LoVo (cell line): ENCODE results near the gene ZBTB4.
"Not testable (repeated sequence)": the region's sequence is repeated elsewhere in the genome, so short reads cannot be mapped to it uniquely, and the experiment has no call there.

Experiments used
- DNase-seq: peaks from one replicate; pipeline ENCODE4 v3.0.0-alpha.2; 2016; ENCODE audit warnings: low spot score

ZBTB4 gene

DNA sequence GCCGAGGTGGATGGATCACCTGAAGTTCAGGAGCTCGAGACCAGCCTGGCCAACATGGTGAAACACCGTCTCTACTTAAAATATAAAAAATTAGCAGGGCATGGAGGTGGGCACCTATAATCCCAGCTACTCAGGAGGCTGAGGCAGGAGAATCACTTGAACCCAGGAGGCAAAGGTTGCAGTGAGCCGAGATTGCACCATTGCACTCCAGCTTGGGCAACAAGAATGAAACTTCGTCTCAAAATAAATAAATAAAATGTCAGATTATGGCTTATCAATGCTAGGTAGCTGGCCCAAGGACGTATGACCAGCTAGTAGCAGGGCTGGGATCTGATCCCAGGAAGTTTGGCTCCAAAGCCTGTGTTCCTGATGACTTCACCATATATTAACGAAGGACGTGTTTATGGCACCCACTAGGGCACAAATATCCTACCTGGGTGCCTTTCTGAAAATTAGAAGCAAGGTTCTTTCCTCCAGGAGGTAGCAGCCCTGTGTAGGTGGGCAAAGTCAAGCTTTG is 8.9 kb downstream of the ZBTB4 start:
- not testable (repeated sequence) for DNase-seq

DNA sequence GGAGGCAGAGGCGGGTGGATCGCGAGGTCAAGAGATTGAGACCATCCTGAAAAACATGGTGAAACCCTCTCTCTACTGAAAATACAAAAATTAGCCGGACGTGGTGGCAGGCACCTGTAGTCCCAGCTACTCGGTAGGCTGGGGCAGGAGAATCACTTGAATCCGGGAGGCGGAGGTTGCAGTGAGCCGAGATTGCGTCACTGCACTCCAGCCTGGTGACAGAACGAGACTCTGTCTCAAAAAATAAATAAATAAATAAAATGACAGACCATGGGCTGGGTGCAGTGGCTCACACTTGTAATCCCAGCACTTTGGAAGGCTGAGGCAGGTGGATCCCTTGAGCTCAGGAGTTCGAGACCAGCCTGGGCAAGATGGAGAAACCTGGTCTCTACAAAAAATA is 9.6 kb downstream of the ZBTB4 start:
- DNase-seq: not testable (repeated sequence)

DNA sequence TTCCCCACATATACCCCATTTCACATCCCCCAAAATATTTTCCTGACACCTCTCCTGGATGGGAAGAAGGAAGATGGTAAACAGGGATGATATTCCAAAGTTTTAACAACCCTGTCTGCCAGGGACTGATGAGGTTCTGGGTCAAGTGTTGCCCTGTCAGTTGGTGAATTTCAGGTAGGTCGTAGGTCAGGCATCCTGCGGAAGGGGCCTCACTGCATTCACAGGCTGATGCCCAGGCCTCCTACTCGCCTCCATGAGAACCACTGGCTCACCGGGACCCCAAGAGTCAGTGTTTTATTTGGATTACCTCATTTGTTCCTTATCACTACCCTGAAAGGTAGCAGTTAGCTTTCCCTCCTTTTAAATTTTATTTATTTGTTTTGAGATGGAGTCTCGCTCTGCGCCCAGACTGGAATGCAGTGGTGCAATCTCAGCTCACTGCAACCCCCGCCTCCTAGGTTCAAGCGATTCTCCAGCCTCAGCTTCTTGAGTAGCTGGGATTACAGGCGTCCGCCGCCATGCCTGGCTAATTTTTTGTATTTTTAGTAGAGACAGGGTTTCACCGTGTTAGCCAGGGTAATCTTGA is 10.5 kb downstream of the ZBTB4 start:
- DNase-seq: no peak

DNA sequence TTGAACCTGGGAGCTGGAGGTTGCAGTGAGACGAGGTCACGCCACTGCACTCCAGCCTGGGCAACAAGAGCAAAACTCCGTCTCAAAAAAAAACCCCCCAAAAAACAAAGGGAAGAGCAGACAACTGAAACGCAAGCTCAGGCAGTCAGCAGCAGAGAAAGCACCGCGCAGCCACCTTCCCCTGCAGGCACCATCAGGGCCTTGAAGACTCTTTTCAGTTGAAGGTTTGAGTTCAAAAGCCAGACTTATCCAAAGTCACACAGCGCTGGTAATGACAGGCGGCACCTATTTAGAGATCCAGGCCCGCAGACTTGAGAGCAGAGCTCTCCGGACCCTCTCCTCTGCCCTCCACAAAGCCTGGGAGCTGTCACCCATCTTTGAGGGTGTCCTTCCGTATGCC is 11.1 kb downstream of the ZBTB4 start:
- DNase-seq: no peak

DNA sequence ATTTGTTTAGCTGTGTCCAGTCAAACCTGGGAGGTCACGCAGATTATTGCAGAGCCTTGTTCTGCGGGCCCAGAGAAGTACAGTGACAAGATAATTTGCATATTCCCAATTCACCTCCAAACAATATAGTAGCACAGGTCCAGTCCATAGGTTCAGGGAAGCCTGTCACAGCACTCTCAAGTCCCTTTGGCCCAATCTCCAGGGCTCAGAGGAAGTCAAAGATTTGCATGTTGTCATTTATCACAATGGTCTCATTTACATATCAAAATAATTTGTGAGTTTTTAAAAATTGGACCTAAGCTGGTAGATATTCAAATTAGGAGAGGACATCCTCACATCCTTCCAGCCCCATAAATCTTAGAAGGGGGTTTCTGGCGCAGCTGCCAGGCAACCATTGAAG is 11.9 kb downstream of the ZBTB4 start:
- DNase-seq: no peak

DNA sequence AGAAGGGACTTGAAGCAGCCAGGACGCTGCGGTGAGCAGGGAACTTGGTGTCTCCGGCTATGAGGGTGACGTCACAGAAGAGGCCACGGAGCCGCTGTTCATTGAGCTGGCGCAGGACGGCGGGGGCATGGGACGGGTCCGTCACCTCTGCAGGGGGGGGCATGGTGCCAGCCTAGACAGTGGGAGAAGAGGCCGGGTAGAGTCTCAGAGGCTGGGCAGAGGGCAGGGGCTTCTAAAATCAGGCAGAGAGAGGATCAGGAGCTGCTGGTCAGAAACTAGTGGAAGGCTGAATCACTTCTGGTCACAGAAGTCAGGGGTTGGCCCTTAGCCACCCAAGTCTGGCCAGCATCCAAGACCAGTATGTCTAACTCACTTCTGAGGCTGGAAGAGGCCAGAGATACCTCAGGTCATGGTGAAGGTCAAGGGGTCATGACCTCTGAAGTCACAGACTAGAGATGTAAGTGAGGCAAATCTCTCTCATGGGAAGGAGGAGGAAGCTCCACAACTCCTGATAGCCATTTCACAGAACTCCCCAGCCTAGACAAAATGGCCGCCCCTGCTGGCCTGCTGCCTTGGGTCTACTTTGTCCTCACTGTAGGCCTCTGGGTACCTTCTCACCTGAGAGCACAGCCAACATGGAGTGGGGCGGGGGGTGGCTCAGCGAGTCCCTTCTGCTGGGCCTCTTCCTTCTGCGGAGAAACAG is 12.6 kb downstream of the ZBTB4 start:
- no peak for DNase-seq

DNA sequence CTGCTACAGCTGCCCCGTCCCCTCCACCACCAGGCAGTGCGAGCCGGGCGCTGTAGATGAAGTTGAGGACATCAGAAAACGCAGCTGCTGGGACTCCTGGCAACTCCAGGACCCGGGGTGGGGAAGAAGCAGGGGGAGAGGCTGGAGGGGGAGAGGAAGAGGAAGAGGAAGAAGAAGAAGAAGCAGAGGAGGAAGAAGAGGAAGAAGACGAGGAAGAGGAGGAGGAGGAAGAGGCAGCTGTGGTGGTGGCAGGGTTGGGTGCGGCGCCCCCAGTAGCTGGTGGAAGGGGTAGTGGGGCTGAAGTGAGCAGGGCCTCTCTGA is 13.2 kb downstream of the ZBTB4 start:
- no peak for DNase-seq

DNA sequence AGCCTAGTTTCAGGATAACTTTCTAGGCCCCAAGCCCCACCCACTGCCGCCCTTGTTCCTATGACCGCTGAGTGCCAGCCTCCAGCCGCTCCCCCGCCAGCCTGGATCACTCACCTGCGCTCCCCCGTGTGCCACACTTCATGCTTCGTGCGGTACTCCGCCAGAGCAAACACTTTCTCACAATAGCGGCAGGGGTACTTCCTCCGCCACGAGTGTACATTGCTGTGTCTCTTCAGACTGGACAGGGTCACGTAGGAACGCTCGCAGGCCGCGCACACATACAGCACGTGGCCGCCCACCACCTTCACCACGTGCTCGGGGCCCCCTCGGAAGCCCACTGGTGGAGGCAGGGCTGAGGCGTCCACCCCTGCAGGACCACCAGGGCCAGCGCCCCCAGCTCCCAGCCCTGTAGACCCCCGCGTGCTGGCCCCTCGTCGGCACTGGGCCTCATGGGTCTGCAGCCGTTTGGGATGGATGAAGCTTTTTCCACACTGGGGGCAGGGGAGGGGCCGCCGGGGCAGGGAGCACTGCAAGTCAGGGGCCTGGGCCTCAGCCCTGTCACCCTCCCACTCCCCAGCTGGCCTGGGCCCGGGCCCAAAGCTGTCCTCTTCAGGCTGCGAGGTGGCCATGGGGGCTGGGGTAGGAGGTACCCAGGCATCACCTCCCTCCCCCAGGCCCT is 13.7 kb downstream of the ZBTB4 start:
- no peak for DNase-seq

- DNase-seq: no peak
These were observed 15.3 kb downstream of the ZBTB4 start for GRCh38 chr17:7464081-7464480.

GRCh38 chr17:7463372-7463846 is 16.0 kb downstream of the ZBTB4 start:
- no peak for DNase-seq

DNA sequence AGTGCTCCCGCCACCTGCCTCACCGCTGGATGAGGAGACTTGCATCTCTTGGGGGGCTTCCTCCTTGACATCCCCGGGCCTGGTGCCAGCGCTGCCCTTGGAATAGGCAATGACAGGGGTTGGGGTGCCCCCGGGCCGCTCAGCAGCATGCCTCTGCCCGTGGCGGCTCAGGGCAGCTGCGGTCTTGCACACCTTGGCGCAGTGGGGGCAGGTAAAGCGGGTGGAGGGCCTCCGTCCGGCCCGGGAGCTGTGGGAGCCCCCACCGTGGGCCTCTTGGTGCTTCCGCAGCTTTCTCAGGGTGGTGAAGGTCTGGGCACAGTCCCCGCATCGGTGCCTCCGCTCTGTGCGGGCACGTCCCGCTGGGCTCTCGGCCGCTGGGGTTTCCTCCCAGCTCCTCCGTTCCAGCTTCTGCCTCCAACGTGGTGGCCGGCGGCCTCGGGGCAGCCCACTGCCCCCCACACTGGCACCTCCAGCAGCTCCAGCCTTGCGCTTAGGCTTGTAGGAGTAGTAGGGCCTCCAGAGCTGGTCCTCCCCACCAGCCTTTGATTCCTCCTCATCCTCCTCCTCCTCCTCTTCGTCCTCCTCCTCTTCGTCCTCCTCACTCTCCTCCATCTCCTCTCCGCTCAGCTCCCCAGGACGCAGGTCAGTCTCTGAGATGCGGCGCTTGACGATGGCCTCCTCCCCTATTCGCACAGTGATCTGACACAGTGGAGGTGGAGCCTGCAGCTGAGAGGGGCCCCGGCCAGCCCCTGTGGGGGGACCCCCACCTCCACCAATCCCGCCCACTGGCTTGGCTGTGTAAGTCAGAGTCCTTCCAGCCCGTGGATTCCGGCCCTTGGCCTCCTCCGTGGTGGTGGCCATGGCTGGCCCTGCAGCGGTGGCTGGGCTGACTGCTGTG is 16.7 kb downstream of the ZBTB4 start:
- DNase-seq: no peak

GRCh38 chr17:7460850-7461660 is 18.4 kb downstream of the ZBTB4 start:
- no peak for DNase-seq

DNA sequence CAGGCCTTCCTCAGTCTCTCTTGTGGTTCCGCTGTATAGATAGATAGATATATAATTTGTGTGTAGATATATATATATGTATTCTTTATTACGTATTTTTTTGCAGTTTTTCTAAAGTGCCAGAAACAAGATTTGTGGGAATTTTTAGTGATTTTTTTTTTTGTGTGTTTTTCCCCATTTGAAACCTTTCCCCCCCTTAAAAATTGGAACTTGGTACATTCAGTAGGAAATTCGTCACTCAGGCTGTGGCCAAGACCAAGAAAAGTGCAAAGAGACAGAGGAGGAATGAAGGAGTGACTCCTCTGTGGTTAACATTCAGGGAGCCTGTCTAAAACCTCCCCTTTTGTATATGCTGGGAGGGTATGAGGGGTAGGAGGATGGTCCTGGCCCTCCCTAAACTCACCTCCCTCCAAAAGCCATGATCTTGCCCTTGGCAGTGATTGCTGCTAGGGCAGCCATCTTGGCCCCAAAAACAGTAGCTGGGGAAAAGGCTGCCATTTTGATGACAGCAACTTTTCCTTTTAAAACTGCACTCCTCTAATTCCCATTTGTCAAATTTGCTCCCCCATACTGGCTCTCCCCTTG is 19.4 kb downstream of the ZBTB4 start:
- no peak for DNase-seq

DNA sequence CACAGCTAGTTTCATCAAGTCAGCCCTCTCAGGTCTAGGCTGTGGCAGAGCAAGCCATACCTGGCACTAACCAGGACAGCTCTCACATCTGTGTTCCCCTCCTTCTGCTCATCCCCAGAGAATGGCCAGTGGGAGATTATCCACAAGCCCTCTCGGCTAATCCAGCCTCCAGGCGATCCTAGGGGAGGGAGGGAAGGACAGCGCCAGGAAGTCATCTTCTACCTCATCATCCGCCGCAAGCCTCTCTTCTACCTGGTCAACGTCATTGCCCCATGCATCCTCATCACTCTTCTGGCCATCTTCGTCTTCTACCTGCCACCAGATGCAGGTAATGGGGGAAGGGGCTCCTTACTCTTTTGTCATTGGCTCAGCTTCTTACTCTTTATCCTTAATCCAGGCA is 31.0 kb downstream of the ZBTB4 start:
- DNase-seq: no peak

DNA sequence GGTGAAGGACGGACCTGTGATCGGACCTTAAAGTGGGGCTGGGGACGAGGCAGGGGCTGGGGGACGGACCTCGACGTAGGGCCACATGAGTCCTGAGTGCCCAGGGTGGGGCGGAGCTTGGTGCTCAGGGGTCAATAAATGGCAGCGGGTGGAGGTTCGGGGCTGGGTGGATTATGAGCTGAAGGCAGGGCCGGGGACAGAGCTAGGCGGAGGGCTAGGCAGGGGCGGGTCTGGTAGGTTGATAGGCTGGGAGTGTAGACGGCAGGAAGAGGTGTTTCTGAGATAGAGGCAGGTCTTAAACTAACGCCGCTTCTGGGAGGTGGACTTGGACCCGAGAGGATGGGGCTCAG is 33.8 kb downstream of the ZBTB4 start:
- no peak for DNase-seq

- no peak for DNase-seq
These were observed 34.5 kb downstream of the ZBTB4 start, which contains the start of gene CHRNB1 for GRCh38 chr17:7444682-7445618. Gene CHRNB1 (plus strand): TSS chr17:7445061. CDS start chr17:7445128, 67 bp downstream.

GRCh38 chr17:7443499-7444485 is 35.6 kb downstream of the ZBTB4 start:
- no peak for DNase-seq

DNA sequence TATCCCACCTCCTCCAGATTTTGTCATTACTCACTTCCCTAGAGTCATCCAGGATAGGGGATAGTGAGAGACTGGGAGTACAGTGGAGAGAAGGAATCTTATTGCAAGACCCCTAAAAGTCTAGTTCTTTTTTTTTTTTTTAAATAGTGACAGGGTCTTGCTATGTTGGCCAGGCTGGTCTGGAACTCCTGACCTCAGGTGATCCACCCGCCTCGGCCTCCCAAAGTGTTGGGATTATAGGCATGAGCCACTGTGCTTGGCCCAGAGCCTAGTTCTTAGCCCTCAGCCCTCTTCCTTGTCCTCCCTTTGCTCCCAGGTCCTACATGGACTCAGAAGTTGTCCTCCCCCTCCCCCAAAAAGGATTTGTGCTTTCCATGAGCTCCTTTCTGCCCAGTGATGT is 37.3 kb downstream of the ZBTB4 start:
- no peak for DNase-seq

GRCh38 chr17:7441266-7441665 is 38.2 kb downstream of the ZBTB4 start:
- DNase-seq: no peak
